HUES48 (cell line): ENCODE data around the gene VAPB.
"Not testable (repeated sequence)": the region's sequence is repeated elsewhere in the genome, so short reads cannot be mapped to it uniquely, and the experiment has no call there.

Experiments
- H3K27ac ChIP-seq: one replicate; pipeline ENCODE4 v1.7.0; 2013; ENCODE audit warnings: low read depth, low read length, inconsistent platforms
- H3K27me3 ChIP-seq: 2 replicates; pipeline ENCODE4 v1.6.1; 2013; ENCODE audit warnings: mild to moderate bottlenecking, low read length; ENCODE audit not compliant: control insufficient read depth, insufficient read depth
- H3K36me3 ChIP-seq: 2 replicates; pipeline ENCODE4 v1.6.1; 2013; ENCODE audit warnings: low read length; ENCODE audit not compliant: control insufficient read depth, insufficient read depth
- H3K4me1 ChIP-seq: 2 replicates; pipeline ENCODE4 v1.6.1; 2013; ENCODE audit warnings: mild to moderate bottlenecking, low read length; ENCODE audit not compliant: control insufficient read depth, insufficient read depth
- H3K4me3 ChIP-seq: 2 replicates; pipeline ENCODE4 v1.5.1; 2013; ENCODE audit warnings: mild to moderate bottlenecking, low read depth, low read length
- H3K9ac ChIP-seq: 2 replicates; pipeline ENCODE4 v1.6.1; 2013; ENCODE audit warnings: mild to moderate bottlenecking, low read depth, low read length, moderate library complexity
- H3K9me3 ChIP-seq: 2 replicates; pipeline ENCODE4 v1.6.1; 2013; ENCODE audit warnings: low read length; ENCODE audit not compliant: control insufficient read depth, insufficient read depth

Gene VAPB

DNA sequence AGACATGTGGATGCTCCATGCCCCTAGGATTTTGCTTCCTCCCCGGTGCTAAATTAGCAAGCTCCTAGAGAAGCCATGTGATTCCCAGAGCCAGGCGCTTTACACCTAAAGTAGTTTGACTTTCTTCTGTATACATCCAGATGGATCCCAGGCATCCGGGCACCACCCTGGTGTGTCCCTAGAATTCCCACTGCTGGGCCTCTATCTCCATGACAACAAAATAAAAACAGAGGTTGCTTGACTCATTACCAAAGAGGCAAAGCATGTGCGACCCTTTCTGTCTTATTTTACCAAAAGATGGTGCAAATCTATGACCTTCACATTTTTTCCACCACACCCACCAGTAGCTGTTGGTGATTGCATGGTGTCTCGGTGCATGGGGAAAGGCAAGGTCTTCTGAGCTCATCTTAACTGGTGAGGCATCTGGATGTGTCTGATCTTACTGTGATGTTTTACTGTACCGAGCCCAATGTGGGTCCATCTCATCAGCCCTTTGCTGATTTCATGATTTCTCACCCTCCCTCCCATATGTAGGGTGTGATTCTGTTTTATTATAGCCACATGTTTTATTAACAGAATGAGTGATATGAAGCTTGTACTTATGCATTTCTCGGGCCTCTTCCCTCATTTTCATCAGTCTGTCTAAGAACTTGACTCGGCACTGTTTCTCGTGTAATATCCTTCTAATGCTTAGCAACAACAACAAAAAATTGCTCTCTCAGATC is 27.4 kb upstream of the VAPB start:
- Histone ChIP-seq H3K4me3 (no peak overlapping the region), H3K27me3 (no peaks in the 10 kb centered on the region), H3K36me3 (peaks cover 21% of the 10 kb centered on the region), H3K9ac (no peak overlapping the region), H3K9me3 (no peaks in the 10 kb centered on the region), H3K4me1 (no peaks in the 10 kb centered on the region; the same call in 1 of the 2 replicates), H3K27ac (no peak overlapping the region)

DNA sequence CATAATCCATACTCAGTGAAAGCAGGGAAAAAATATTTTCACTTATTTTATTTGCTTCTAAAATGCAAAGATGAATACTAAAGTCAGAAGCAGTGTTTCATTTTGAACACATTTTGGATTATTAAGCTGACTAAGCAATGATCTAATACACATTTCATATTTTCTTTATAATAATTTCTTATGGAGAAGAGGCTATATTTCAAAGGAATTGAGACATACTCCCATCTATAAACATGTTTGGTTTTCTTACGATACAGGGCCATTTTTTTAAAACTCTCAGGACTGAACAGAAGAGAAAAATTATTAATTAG is 26.9 kb upstream of the VAPB start:
- H3K9ac ChIP-seq, result no peak overlapping the region
- peaks cover 21% of the 10 kb centered on the region for H3K36me3 ChIP-seq
- H3K9me3 ChIP-seq, result no peaks in the 10 kb centered on the region
- no peak overlapping the region for H3K4me3 ChIP-seq
- no peaks in the 10 kb centered on the region; the same call in 1 of the 2 replicates for H3K4me1 ChIP-seq
- H3K27me3 ChIP-seq, result no peaks in the 10 kb centered on the region
- H3K27ac ChIP-seq, result no peak overlapping the region

DNA sequence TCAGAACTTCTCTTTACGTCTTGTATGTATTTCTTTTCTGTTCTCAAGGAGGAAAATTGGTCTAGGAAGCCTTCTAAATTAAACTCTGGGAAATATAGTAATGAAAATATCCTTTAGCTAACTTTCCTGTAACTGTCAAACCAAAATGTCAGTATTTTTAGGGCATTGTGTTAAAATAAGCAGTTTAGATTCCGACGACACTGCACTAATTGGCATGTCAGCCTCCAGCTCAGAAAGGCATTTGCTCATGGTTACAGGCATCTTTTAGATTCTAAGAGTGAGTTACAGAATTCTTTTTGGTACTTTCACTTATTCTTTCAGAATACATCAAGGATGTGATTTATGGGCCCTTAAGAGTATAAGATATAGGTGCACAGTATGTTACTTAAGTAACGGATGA is 26.1 kb upstream of the VAPB start:
- peaks cover 21% of the 10 kb centered on the region for H3K36me3 ChIP-seq

DNA sequence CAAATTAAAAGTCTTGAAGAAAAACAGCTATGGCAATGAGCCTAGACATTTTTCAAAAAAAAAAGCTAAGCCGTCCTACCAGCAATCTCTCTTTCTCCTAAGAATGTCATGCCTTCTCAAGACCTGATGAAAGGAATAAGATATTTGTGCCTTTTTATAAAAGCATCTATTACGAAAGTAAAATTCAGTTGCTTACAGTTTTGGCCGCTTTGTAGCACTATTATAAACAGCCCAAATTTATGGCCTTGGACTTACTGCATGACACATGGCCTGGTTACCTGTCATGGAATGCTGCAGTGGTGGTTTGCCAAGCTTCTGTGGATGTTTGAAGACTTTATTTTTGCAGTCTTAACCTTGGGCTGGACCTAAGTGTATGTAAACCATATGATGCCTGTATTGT is 22.2 kb upstream of the VAPB start:
- H3K4me3 ChIP-seq, result no peak overlapping the region
- H3K36me3 ChIP-seq, result 0 out of 2 replicates have a peak, but pooled peaks cover 4% of the 10 kb centered on the region
- no peak overlapping the region for H3K9ac ChIP-seq
- H3K27me3 ChIP-seq, result no peaks in the 10 kb centered on the region
- H3K4me1 ChIP-seq, result no peaks in the 10 kb centered on the region; the same call in 1 of the 2 replicates
- no peaks in the 10 kb centered on the region for H3K9me3 ChIP-seq
- no peak overlapping the region for H3K27ac ChIP-seq

More for the DNA sequence above, 26.1 kb upstream of the VAPB start:
- H3K9ac ChIP-seq, result no peak overlapping the region
- H3K9me3 ChIP-seq, result no peaks in the 10 kb centered on the region
- no peaks in the 10 kb centered on the region; the same call in 1 of the 2 replicates for H3K4me1 ChIP-seq
- no peaks in the 10 kb centered on the region for H3K27me3 ChIP-seq
- no peak overlapping the region for H3K27ac ChIP-seq
- no peak overlapping the region for H3K4me3 ChIP-seq

DNA sequence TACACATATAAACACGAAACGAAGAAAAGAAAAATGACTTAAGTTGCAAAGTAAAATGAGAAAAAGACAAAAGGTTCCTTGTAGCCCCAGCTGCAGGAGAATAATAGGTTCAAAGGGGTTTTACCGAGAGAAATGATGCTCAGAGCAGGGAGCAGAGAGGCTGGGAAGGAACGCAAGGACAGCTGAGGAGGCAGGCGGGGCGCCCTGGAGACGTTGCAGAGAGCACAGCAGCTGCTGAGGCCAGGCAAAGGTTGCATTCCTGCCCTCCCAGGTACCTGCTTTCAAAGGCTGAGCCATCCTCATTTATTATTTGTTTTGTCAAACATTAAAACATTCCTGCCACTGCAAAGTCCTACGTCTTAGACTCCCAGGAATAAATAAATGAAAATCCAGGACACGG is 16.2 kb upstream of the VAPB start:
- Histone ChIP-seq H3K4me1 (peaks cover 39% of the 10 kb centered on the region), H3K36me3 (no peaks in the 10 kb centered on the region), H3K4me3 (no peak overlapping the region), H3K27me3 (no peaks in the 10 kb centered on the region), H3K9me3 (no peaks in the 10 kb centered on the region), H3K9ac (no peak overlapping the region), H3K27ac (no peak overlapping the region)

DNA sequence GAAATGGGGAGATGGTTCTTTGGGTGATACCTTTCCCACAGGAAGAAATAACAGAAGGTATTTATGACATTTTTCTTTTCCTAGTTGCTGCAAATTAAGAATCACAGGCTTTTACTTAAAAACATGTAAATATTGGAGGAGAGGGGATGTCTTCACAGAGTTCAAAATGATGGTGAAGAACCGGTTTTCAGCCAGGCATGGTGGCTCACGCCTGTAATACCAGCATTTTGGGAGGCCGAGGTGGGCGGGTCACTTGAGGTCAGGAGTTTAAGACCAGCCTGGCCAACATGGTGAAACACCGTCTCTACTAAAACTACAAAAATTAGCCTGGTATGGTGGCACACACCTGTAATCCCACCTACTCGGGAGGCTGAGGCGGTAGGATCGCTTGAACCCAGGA is 15.7 kb upstream of the VAPB start:
- not testable (repeated sequence) for H3K9me3 ChIP-seq, H3K27me3 ChIP-seq, H3K36me3 ChIP-seq, H3K9ac ChIP-seq, H3K27ac ChIP-seq, H3K4me3 ChIP-seq
- H3K4me1 ChIP-seq, result peaks cover 39% of the 10 kb centered on the region

DNA sequence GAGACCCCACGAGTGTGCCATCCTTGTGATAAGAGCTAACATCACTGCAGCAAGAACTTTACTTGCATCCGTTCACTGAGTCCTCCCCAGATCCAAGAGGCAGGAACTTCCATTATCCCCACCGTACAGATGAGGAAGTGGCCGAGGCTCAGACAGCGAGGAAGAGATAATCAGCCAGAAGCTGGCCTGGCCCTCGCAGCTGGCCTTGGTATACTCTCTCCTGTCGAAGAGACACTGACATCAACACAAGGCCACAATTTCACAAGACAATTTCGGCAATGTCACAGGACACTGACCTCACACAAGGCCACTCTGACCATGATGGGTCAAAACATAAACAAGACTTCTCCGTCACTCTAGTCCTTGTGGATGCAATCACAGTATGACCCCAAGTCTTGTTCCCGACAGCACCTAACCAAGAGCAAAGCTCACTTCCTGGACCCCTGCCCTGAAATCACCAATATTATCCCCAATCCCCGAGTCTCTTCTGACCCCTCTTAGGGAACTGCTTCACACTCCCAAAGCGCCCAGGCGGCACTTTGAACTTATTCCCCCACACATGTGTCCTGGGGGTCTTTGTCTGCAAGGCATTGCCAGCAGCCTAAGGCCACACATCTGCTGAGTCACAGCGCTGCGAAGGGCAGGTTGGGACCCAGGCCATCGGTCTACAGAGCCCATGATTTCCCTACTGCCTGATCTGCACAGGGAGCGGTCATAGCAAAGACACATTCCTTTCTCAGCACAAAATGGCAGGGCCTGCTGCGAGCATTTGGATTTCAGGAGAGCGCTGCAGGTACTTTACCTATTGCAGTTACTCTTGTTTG is 14.8 kb upstream of the VAPB start:
- Histone ChIP-seq H3K27me3 (no peaks in the 10 kb centered on the region), H3K4me1 (peaks cover 39% of the 10 kb centered on the region), H3K4me3 (peak overlapping the region; percentile 28; the same call in 1 of the 2 replicates), H3K9me3 (no peaks in the 10 kb centered on the region), H3K9ac (peak overlapping the region; percentile 17; the same call in 1 of the 2 replicates), H3K36me3 (no peaks in the 10 kb centered on the region), H3K27ac (no peak overlapping the region)

DNA sequence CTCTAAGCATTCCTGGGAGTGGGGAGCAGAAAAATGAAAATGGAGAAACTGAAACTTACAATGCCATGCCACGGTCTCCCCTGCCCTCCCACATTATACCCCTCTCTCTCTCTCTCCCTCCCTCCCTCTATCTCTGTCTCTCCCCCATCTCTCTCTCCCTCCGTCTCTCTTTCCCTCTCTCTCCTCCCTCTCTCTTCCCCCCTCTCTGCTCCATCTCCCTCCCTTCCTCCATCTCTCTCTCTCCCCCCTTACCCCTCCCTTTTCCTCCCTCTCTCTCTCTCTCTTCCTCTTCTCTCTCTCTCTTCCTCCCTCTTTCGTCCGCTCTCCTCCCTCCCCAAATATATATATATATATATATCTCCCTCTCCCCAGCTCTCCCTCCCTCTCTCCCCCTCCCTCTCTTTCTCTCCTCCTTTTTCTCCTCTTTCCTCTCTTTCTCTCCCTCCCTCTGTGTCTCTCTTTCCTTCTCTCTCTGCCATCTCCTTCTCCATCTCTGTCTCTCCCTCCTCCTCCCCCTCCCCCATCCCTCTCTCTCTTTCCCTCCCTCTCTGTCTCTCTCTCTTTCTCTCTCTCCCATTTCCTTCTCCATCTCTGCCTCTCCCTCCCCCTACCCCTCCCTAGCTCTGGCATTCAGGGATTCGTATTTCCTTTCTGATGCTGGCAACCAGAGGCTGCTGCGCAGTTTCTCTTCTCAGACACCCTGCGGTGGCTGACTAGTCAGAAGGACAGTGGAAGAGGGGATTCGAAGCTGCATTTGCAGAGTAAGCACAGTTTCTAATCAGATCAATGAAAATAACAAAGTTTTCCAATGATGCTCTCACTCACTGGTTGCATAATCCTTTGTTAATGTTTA is 13.9 kb upstream of the VAPB start:
- H3K9me3 ChIP-seq, result no peaks in the 10 kb centered on the region
- H3K36me3 ChIP-seq, result no peaks in the 10 kb centered on the region
- peaks cover 39% of the 10 kb centered on the region for H3K4me1 ChIP-seq
- H3K27ac ChIP-seq, result peak overlapping the region; percentile 63
- peak overlapping the region; percentile 34; the same call in 1 of the 2 replicates for H3K4me3 ChIP-seq
- no peaks in the 10 kb centered on the region for H3K27me3 ChIP-seq
- peak overlapping the region; percentile 17; the same call in 1 of the 2 replicates for H3K9ac ChIP-seq

DNA sequence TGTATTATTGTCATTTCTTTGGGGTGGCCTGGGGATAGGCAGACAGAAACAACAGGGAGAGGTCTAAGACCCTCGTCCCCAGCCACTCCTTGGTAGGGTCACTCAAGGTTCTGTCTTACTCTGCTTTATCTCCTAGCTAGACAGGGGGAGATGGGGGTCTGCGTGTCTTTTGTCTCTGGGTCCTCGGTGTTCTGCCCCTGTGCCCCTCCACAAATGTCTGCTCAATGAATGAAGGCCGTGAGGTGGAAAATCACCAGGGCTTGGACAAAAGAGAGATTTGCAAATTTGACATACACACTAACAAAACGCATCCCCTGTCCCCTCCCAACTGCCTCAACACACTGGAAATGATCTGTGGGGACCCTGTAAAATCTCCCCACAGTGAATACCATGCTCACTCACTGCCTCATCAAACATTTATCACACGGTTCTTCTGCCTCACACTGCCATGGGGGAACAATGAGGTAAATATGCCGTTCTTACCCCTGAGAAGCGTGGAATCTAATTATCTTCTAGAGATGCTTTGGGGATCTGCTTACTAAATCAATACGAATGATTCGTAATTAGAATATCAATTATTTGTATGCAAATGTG is 13.2 kb upstream of the VAPB start:
- Histone ChIP-seq H3K9ac (no peak overlapping the region), H3K4me3 (peak overlapping the region; percentile 34; the same call in 1 of the 2 replicates), H3K9me3 (no peaks in the 10 kb centered on the region), H3K27me3 (no peaks in the 10 kb centered on the region), H3K27ac (peak overlapping the region; percentile 63), H3K4me1 (peaks cover 39% of the 10 kb centered on the region), H3K36me3 (no peaks in the 10 kb centered on the region)

DNA sequence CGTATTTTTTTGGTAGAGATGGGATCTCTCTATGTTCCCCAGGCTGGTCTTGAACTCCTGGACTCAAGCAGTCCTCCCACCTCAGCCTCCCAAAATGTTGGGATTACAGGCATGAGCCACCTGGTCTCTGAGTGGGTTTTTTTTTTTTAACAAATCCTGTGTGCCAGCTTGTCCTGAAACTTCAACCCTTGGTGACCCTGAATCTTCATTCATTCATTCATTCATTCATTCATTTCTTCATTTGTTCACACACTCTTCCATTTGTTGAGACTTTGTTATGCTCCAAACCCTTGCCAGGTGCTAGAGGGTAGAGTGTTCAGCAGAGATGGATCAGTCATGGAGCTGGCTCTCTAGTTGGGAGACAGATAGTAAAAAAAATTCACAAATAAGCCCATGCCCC is 12.0 kb upstream of the VAPB start:
- peaks cover 38% of the 10 kb centered on the region for H3K4me1 ChIP-seq
- H3K9me3 ChIP-seq, result peaks cover 11% of the 10 kb centered on the region; the same call in 1 of the 2 replicates
- H3K27ac ChIP-seq, result no peak overlapping the region
- H3K27me3 ChIP-seq, result no peaks in the 10 kb centered on the region
- no peak overlapping the region for H3K4me3 ChIP-seq
- no peak overlapping the region for H3K9ac ChIP-seq
- no peaks in the 10 kb centered on the region for H3K36me3 ChIP-seq
